Activated naive CD4-positive, alpha-beta T cell treated with anti-CD3 and anti-CD28 coated beads, Interleukin-2, amount 50 U/mL, for 24 hours (primary cell): ENCODE data around the gene NFATC1.

Experiments
- H3K27ac Mint-ChIP-seq: one replicate; pipeline ENCODE4 v1.8.0; 2021; ENCODE audit warnings: mild to moderate bottlenecking, mixed read lengths
- H3K27me3 Mint-ChIP-seq: one replicate; pipeline ENCODE4 v1.8.0; 2021; ENCODE audit warnings: mixed read lengths
- H3K36me3 Mint-ChIP-seq: one replicate; pipeline ENCODE4 v1.8.0; 2021; ENCODE audit warnings: mixed read lengths
- H3K4me1 Mint-ChIP-seq: one replicate; pipeline ENCODE4 v1.8.0; 2021; ENCODE audit warnings: mixed read lengths
- H3K4me3 Mint-ChIP-seq: one replicate; pipeline ENCODE4 v1.8.0; 2021; ENCODE audit warnings: mild to moderate bottlenecking, mixed read lengths
- H3K9me3 Mint-ChIP-seq: one replicate; pipeline ENCODE4 v1.8.0; 2021; ENCODE audit warnings: mixed read lengths

Gene NFATC1

DNA sequence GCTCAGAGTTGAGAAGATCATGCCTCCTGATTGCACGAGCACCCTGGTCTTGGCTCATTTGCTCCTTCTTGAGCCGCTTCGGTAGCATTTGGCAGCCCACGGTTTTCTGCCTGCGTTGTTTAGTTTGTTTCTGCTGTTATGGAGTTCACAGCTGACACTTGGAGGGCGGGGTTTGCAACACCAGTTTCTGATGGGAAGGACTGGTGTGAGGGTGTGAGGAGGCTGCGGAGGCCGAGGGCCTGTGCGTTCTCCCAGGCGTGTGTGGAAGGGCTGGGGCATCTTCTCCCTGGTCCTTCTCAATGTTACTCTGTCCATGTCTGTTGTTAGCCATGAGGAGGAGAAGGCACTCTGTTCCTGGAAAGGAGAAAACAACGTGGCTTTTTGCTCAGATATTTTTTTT, 22.9 kb downstream of the NFATC1 start:
- H3K27ac Mint-ChIP-seq = no peak overlapping the region
- no peak overlapping the region for H3K4me3 Mint-ChIP-seq

DNA sequence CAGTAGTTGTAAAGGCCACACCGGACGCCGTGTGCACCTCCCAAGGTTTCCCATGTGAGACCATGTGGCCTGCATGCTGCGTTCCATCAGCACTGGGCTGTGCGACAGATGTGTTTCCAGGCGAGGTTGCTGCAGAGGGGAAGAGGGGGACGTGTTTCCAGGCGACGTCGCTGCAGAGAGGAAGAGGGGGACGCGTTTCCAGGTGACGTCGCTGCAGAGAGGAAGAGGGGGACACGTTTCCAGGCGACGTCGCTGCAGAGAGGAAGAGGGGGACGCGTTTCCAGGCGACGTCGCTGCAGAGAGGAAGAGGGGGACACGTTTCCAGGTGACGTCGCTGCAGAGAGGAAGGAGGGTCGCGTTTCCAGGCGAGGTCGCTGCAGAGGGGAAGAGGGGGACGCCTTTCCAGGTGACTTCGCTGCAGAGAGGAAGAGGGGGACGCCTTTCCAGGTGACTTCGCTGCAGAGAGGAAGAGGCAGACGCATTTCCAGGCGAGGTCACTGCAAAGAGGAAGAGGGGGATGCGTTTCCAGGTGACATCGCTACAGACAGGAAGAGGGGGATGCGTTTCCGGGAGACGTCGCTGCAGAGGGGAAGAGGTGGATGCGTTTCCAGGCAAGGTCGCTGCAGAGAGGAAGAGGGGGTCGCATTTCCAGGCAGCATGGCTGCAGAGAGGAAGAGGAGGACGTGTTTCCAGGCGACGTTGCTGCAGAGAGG, 24.5 kb downstream of the NFATC1 start:
- Mint-ChIP-seq H3K4me1 (peaks cover 32% of the 10 kb centered on the region), H3K27me3 (no peaks in the 10 kb centered on the region), H3K9me3 (no peaks in the 10 kb centered on the region), H3K27ac (peak overlapping the region; percentile 32), H3K4me3 (no peak overlapping the region), H3K36me3 (peaks cover 12% of the 10 kb centered on the region)

More for the DNA sequence above, 22.9 kb downstream of the NFATC1 start:
- no peaks in the 10 kb centered on the region for H3K9me3 Mint-ChIP-seq
- H3K36me3 Mint-ChIP-seq = peaks cover 8% of the 10 kb centered on the region
- H3K27me3 Mint-ChIP-seq = no peaks in the 10 kb centered on the region
- peaks cover 35% of the 10 kb centered on the region for H3K4me1 Mint-ChIP-seq

DNA sequence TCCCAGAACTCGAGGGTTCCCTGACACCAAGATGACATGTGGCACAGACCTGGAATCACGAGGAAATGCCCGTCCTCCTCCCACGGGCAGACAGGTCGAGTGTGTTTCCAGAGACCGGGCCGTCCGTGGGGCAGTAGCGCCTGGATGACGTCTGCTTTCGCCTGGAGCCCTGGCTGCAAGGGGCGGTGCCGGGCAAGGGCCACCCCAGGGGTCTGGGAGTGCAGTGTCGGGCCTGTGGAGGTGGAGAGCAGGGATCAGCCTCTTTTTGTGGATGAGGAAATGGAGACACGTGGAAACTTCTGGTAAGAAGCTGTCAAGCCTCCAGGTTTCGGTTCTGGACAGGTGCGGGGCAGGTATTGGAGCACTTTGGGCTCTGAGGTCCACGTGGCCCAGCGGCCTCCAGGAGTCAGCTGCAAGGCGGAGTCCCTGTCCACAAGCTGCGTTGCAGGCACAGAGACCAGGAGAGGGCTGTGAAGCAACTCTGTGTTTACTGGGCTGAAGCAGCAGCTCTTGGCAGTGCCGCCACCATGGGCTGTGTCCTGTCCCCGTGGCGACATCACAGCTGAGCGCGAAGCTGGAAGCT, 25.6 kb downstream of the NFATC1 start:
- no peaks in the 10 kb centered on the region for H3K27me3 Mint-ChIP-seq
- peaks cover 33% of the 10 kb centered on the region for H3K4me1 Mint-ChIP-seq
- no peaks in the 10 kb centered on the region for H3K9me3 Mint-ChIP-seq
- no peak overlapping the region for H3K4me3 Mint-ChIP-seq
- no peak overlapping the region for H3K27ac Mint-ChIP-seq
- peaks cover 14% of the 10 kb centered on the region for H3K36me3 Mint-ChIP-seq

DNA sequence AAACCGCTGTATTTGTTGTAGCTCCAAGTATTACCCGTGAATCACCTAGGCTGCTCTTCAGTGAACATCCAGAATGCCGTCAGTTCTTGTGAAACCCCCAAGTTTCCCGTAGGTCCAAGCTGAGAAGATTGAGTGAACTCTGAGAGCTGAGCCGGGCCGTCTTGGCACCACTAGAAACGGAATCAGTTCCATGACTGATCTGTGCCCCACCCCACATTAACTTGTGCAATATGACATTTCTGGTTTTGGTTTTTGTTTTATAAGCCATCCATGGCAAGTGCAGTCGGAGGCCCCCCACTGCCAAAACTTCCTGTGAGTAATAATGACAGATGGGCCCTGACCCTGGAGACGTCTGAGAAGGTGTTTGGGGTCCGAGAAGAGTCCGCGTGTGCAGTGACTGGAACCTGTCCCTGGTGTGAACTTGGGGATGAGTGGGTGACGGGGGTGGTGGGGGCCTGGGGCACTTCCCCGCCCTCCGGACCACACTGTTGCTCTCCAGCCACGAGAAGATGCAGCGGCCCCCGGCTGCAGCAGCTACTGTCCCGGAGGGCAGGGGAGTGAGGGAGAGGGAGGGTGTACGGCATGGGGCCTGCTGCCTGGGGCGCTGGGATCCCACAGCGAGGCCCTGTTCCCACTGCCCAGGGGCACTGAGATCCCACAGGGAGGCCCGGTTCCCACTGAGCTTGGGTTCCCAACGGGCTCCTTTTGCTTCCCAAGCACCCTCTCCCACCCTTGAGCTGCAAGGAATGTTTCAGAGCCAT, 26.5 kb downstream of the NFATC1 start:
- H3K4me1 Mint-ChIP-seq = peaks cover 33% of the 10 kb centered on the region
- H3K9me3 Mint-ChIP-seq = no peaks in the 10 kb centered on the region
- H3K36me3 Mint-ChIP-seq = peaks cover 14% of the 10 kb centered on the region
- no peaks in the 10 kb centered on the region for H3K27me3 Mint-ChIP-seq
- H3K4me3 Mint-ChIP-seq = no peak overlapping the region
- H3K27ac Mint-ChIP-seq = peak overlapping the region; percentile 30

DNA sequence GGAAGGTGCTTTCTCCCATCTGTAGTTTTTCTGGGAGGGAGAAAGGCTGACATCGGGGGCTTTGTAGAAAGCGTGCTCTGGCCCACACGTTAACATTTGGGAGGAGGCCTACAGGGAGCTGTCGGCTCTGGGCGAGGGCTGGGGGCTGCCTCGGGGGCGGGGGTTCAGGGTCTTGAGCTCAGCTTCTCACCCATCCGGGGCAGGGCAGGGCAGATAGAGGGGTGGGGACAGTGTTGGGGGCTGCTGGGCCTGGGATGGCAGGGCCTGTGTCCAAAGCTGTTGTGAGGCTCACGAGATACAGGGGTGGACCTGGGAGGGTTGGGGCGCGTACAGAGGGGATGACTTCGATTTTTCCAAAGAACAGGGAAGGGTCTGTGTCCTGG, 27.0 kb downstream of the NFATC1 start:
- H3K36me3 Mint-ChIP-seq = peaks cover 14% of the 10 kb centered on the region
- H3K27ac Mint-ChIP-seq = peak overlapping the region; percentile 30
- peaks cover 33% of the 10 kb centered on the region for H3K4me1 Mint-ChIP-seq
- no peaks in the 10 kb centered on the region for H3K27me3 Mint-ChIP-seq
- no peak overlapping the region for H3K4me3 Mint-ChIP-seq
- no peaks in the 10 kb centered on the region for H3K9me3 Mint-ChIP-seq

DNA sequence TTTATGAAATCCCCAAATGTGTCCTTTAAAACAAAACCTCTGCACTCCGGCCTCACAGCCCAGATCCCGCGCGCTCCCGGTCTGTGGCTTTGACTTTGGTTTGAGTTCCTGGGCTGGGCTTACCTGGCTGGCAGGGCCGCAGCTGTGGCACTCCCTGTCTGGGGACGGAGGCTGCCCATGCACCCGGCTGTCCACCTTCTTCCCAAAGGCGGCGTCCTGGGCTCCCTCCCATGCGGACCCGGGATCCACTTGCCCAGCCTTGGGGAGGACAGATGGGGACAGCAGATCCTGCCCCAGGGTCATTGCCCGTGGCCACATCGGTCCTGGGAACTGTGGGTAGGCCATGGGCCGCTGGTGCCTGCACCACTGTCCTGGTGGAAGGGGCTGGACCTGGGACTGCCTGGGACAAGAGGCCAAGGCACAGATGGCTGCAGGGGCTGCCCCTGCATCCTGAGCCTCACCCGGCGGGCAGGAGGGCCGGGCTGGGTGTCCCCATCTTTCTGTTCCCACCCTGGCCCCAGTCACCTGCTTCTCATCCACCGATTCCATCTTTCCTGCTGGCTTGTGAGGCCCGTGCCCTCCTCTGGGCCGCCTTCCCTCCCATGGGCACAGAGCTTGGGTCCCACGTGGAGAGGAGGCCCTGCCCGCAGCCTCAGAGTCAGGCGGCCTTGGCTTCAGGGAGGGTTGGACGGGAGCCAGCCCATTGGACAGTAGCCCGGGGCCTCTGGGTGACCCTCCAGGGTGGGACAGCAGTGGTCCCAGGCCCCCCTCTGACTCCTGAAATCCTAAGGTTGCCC, 27.7 kb downstream of the NFATC1 start:
- Mint-ChIP-seq H3K27ac (no peak overlapping the region), H3K4me3 (no peak overlapping the region), H3K9me3 (no peaks in the 10 kb centered on the region), H3K4me1 (peaks cover 37% of the 10 kb centered on the region), H3K36me3 (peaks cover 14% of the 10 kb centered on the region), H3K27me3 (no peaks in the 10 kb centered on the region)

DNA sequence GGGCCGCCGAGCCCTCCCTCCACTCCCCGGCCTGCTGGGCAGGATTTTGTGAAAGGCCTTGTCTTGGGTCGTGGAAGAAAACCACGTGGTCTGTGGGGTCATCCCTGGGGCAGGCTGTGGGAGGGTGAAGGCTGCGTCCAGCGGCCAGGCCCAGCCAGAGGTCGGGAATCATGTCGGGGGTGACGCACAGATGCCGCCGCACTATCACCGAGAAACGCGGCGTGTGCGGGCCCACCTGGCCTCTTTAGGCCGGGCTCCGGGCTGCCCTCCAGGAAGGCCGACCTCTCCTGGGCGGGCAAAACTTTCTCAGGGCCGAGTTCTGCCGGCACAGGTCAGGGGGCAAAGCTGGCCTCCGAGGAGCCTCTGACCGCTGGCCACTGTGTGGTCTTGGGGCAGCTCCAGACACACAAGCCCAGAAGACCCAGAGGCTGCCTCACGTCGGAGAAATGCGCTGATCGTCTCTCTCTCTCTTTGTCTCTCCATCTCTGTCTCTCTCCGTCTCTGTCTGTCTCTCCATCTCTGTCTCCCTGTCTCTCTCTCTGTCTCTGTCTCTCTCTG, 28.4 kb downstream of the NFATC1 start:
- no peaks in the 10 kb centered on the region for H3K9me3 Mint-ChIP-seq
- no peaks in the 10 kb centered on the region for H3K27me3 Mint-ChIP-seq
- H3K27ac Mint-ChIP-seq = peak overlapping the region; percentile 92
- H3K4me3 Mint-ChIP-seq = peak overlapping the region; percentile 23
- peaks cover 44% of the 10 kb centered on the region for H3K4me1 Mint-ChIP-seq
- peaks cover 15% of the 10 kb centered on the region for H3K36me3 Mint-ChIP-seq

DNA sequence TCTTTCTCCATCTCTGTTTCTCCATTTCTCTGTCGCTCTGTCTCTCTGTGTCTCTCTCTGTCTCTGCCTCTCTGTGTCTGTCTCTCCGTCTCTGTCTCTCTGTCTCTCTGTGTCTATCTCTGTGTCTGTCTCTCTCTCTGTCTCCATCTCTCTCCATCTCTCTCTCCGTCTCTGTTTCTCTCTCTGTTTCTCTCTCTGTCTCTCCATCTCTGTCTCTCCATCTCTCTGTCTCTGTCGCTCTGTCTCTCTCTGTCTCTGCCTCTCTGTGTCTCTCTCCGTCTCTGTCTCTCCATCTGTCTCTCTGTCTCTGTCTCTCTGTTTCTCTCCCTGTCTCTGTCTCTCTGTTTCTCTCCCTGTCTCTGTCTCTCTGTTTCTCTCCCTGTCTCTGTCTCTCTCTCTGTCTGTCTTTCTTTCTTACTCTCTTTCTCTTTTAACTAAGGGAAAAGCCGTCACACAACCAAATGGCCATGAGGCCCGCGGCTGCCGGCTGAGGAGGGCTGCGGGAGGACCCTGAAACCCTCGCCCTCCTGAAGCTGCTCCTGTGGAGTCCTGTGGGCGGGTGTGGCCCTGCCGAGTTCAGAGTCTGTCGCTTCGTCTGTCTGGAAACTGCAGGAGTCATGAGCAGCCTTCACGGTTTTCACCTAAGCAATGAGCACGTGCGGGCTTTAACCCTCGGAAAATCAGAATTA, 29.3 kb downstream of the NFATC1 start:
- peaks cover 48% of the 10 kb centered on the region for H3K4me1 Mint-ChIP-seq
- H3K4me3 Mint-ChIP-seq = peak overlapping the region; percentile 23
- H3K36me3 Mint-ChIP-seq = peaks cover 13% of the 10 kb centered on the region
- H3K27me3 Mint-ChIP-seq = no peaks in the 10 kb centered on the region
- H3K27ac Mint-ChIP-seq = peak overlapping the region; percentile 92
- H3K9me3 Mint-ChIP-seq = no peaks in the 10 kb centered on the region

DNA sequence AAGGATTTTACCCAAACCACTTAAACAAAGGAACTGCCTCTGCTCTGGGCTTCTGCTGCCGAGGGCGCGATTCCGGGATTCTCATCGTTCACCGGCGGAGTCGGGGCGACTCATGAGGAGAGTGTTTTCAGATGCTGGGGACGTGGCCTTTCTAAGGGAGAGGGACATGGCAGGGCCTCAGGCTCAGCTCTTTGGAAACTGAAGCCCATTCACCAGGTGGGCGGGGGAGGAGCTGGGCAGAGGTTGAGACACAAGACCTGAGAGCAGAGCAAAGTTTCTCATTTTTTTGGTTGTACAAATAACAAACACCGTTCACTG, 29.8 kb downstream of the NFATC1 start:
- Mint-ChIP-seq H3K27me3 (no peaks in the 10 kb centered on the region), H3K27ac (peak overlapping the region; percentile 41), H3K4me3 (no peak overlapping the region), H3K4me1 (peaks cover 43% of the 10 kb centered on the region), H3K36me3 (peaks cover 11% of the 10 kb centered on the region), H3K9me3 (no peaks in the 10 kb centered on the region)

DNA sequence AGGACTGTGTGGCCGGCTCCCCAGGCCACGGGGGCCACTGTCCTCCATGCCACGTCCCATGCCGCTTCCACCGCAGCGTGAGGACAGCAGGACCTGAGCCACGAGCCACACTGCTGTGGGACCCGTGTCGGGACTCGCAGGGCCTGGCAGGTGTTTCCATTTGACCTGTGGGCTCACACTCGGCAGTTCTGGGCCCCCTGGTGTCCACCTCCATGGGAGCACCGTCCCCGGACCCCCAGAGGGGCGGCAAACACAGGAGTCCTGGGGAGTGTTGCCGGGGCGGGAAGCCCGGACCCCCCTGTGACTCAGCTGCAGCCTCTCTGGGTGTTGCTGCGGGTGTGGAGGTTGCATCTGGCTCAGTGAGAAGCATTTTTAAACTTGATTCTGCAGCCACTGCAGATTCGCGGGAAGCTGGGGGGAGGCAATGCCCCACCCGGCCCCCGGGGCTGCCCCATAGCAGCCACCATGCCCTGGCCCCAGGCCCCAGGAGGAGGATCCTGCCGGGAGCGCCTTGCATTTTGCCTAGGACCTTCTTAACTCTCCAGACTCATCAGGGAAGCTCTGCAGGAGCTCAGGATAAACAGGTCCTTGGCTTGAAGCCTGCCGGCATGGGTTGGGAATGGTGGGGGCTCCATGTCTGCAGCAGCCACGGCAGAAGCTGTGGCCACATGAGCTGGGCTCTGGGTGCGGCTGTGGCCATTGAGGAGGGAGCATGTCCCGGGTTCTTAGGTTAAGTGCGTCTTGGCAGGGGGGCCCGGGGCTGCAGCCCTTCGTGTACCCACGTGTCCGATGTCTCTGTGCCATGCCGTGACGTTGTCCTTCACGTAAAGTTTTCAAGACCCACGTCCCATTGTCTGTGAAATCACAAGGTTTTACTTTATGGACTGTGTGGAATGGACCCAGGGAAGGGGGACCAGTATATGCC, 30.9 kb downstream of the NFATC1 start:
- Mint-ChIP-seq H3K9me3 (no peaks in the 10 kb centered on the region), H3K4me1 (peaks cover 49% of the 10 kb centered on the region), H3K4me3 (no peak overlapping the region), H3K36me3 (peaks cover 10% of the 10 kb centered on the region), H3K27me3 (no peaks in the 10 kb centered on the region), H3K27ac (no peak overlapping the region)

DNA sequence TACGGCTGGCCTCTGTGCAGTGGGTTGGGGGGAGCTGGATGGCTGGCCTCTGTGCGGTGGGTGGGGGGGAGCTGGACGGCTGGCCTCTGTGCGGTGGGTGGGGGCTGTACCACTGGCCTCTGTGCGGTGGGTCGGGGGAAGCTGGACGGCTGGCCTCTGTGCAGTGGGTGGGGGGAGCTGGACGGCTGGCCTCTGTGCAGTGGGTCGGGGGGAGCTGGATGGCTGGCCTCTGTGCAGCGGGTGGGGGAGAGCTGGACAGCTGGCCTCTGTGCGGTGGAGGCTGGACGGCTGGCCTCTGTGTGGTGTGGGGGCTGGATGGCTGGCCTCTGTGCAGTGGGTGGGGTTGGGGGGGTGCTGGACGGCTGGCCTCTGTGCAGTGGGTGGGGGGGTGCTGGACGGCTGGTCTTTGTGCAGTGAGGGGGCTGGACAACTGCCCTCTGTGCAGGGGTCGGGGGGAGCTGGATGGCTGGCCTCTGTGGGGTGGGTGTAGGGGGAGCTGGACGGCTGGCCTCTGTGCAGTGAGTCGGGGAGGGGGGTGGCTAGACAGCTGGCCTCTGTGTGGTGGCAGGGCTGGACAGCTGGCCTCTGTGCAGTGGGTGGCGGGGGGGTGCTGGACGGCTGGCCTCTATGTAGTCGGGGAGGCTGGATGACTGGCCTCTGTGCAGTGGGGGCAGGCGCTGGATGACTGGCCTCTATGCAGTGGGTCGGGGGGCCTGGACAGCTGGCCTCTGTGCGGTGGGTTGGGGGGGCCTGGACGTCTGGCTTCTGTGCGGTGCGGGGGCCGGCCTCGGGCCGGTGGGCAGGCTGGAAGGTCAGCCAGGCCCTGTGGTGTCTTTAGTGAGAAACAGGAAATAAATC, 31.9 kb downstream of the NFATC1 start:
- Mint-ChIP-seq H3K36me3 (peaks cover 10% of the 10 kb centered on the region), H3K4me1 (peaks cover 44% of the 10 kb centered on the region), H3K9me3 (no peaks in the 10 kb centered on the region), H3K27me3 (no peaks in the 10 kb centered on the region), H3K4me3 (no peak overlapping the region), H3K27ac (no peak overlapping the region)

DNA sequence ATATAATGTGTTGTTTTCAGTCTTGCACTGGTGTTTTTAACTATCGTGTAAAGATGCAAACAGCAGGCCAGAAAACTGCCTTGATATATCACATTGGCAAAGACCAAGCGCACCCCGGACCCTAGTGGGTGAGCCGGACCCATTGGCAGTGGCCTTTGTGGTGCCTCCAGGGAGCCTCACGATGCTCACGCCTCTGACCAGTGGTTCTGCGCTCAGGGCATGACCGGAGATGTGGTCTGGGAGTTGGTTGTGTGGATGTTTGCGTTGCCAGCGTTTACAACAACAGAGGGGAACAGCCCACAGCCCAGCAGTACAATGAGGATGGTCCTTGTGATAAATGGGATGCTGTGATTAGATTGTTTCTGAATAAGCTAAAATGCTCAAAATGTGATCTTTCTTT, 32.6 kb downstream of the NFATC1 start:
- H3K9me3 Mint-ChIP-seq = no peaks in the 10 kb centered on the region
- no peaks in the 10 kb centered on the region for H3K27me3 Mint-ChIP-seq
- H3K4me3 Mint-ChIP-seq = no peak overlapping the region
- peak overlapping the region; percentile 88 for H3K27ac Mint-ChIP-seq
- H3K36me3 Mint-ChIP-seq = peaks cover 10% of the 10 kb centered on the region
- H3K4me1 Mint-ChIP-seq = peaks cover 47% of the 10 kb centered on the region

DNA sequence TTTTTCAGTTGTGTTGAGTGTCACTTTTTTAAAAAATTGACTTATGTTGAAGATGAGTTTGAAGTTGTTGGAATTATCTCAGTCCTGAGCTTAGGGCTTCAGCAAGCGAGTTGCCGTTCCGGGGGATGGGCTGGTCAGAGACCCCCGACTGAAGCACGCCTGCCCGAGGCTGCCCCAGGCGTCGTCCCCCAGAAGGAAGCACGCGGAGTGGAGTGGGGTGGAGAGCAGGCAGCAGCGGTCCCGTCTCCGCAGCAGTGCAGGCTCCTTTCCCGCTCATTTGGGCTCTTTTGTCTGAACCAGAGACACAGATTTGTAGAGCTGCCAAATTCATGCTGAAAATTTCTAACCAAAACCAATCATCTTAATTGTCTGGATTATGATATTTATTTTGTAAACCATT, 33.7 kb downstream of the NFATC1 start:
- no peak overlapping the region for H3K4me3 Mint-ChIP-seq
- H3K4me1 Mint-ChIP-seq = peaks cover 45% of the 10 kb centered on the region
- peaks cover 9% of the 10 kb centered on the region for H3K36me3 Mint-ChIP-seq
- H3K9me3 Mint-ChIP-seq = no peaks in the 10 kb centered on the region
- H3K27ac Mint-ChIP-seq = no peak overlapping the region
- H3K27me3 Mint-ChIP-seq = no peaks in the 10 kb centered on the region
